H1 (cell line): ENCODE data around the gene SPATS1. TPM values are rescaled to one million over a fixed set of nuclear protein-coding genes. Genes with fewer than 3 reads are reported as not detected.

Experiments
- CTCF ChIA-PET: fragments of 300-600 bp; sonication (Branson Sonifier 250); formaldehyde crosslinking; loops from one replicate; lab custom pipeline; 2021; ENCODE audit not compliant: partially characterized antibody; lab: Charles Lee
- POLR2A ChIA-PET: fragments of 300-600 bp; sonication (Branson Sonifier 250); formaldehyde crosslinking; loops from one replicate; lab custom pipeline; 2021; ENCODE audit warnings: inconsistent platforms; ENCODE audit not compliant: partially characterized antibody; lab: Charles Lee
- DNase-seq, 2 experiments: peaks; one replicate each; pipeline versions ENCODE4 v3.0.0 to v3.0.0-alpha.2; 2010 to 2022; ENCODE audit warnings: low spot score in 2 of 2, low read depth in 1 of 2, mixed read lengths in 1 of 2
- FAIRE-seq: peaks from 2 replicates; lab custom pipeline; 2011; peaks lifted over from hg19 to GRCh38; lab: Jason Lieb, UNC
- H2AFZ ChIP-seq: 2 replicates; pipeline ENCODE4 v1.8.1; 2012; ENCODE audit warnings: low read length, inconsistent platforms
- H2AK5ac ChIP-seq: 2 replicates; pipeline ENCODE4 v1.6.1; 2013; ENCODE audit warnings: low read depth, low read length
- H2BK120ac ChIP-seq: replicated peaks from 2 replicates; pipeline ENCODE3; 2013; ENCODE audit warnings: low read depth, low read length, inconsistent platforms
- H2BK12ac ChIP-seq: 2 replicates; pipeline ENCODE4 v1.6.1; 2013; ENCODE audit warnings: low read depth, low read length
- H2BK15ac ChIP-seq: 2 replicates; pipeline ENCODE4 v1.6.1; 2013; ENCODE audit warnings: low read length
- H2BK20ac ChIP-seq: 2 replicates; pipeline ENCODE4 v1.6.1; 2013; ENCODE audit warnings: low read length
- H2BK5ac ChIP-seq: 2 replicates; pipeline ENCODE4 v1.6.1; 2013; ENCODE audit warnings: low read depth, low read length
- H3K14ac ChIP-seq: 2 replicates; pipeline ENCODE4 v1.6.1; 2013; ENCODE audit warnings: inconsistent platforms; ENCODE audit not compliant: insufficient read length
- H3K18ac ChIP-seq: 2 replicates; pipeline ENCODE4 v1.6.1; 2013; ENCODE audit warnings: low read length; ENCODE audit errors: extremely low read depth
- H3K23ac ChIP-seq: 2 replicates; pipeline ENCODE4 v1.6.1; 2013; ENCODE audit warnings: inconsistent platforms; ENCODE audit not compliant: insufficient read length
- H3K23me2 ChIP-seq: 2 replicates; pipeline ENCODE4 v1.6.1; 2013; ENCODE audit warnings: low read depth, low read length
- H3K27ac ChIP-seq: 2 replicates; pipeline ENCODE4 v1.6.1; 2011; ENCODE audit warnings: low read depth, low read length, inconsistent platforms
- H3K27me3 ChIP-seq, 4 experiments: replicated peaks in 1 of 4; 1 replicate in 1 of 4; 2 replicates in 3 of 4; pipeline versions ENCODE4 v1.6.1 to v1.8.1; 2011 to 2013; ENCODE audit warnings: low read length in 3 of 4, mild to moderate bottlenecking in 3 of 4, inconsistent platforms in 2 of 4, mixed read lengths in 2 of 4, moderate library complexity in 1 of 4; ENCODE audit not compliant: control insufficient read depth in 3 of 4, insufficient read depth in 3 of 4; ENCODE audit errors: extremely low read depth in 1 of 4
- H3K36me3 ChIP-seq, 4 experiments: 2 replicates each; pipeline versions ENCODE4 v1.6.1 to v1.8.1; 2011 to 2013; ENCODE audit warnings: mild to moderate bottlenecking in 4 of 4, low read length in 3 of 4, moderate library complexity in 2 of 4, control low read depth in 1 of 4, inconsistent platforms in 1 of 4; ENCODE audit not compliant: insufficient read depth in 4 of 4, control insufficient read depth in 2 of 4
- H3K4ac ChIP-seq: replicated peaks from 2 replicates; pipeline ENCODE3; 2013; ENCODE audit warnings: low read length, low read depth, mixed read lengths, inconsistent platforms; ENCODE audit not compliant: insufficient read length
- H3K4me1 ChIP-seq, 4 experiments: replicated peaks in 1 of 4; 1 replicate in 1 of 4; 2 replicates in 3 of 4; pipeline versions ENCODE4 v1.6.1 to v1.8.1; 2011 to 2013; ENCODE audit warnings: low read length in 3 of 4, inconsistent platforms in 2 of 4, mixed read lengths in 1 of 4; ENCODE audit not compliant: insufficient read depth in 4 of 4, control insufficient read depth in 3 of 4
- H3K4me2 ChIP-seq, 2 experiments: 2 replicates each; pipeline versions ENCODE4 v1.6.1 to v1.8.1; 2011 to 2013; ENCODE audit warnings: low read depth in 2 of 2, low read length in 2 of 2, control low read depth in 1 of 2, inconsistent platforms in 1 of 2, mild to moderate bottlenecking in 1 of 2; ENCODE audit not compliant: insufficient read depth in 1 of 2
- H3K4me3 ChIP-seq, 4 experiments: fragments of 200-600, 300-600 bp in 1 of 4; sonication (generic), shearing (Covaris generic), sonication (Bioruptor Twin) in 1 of 4; 2 replicates each; pipeline versions ENCODE4 v1.5.1 to v1.8.1; 2011 to 2016; ENCODE audit warnings: low read length in 4 of 4, low read depth in 3 of 4, control low read depth in 2 of 4, inconsistent platforms in 2 of 4, mild to moderate bottlenecking in 2 of 4, mixed read lengths in 1 of 4, moderate library complexity in 1 of 4; ENCODE audit not compliant: insufficient read depth in 2 of 4; ENCODE audit errors: extremely low read depth in 1 of 4
- H3K56ac ChIP-seq: replicated peaks from 2 replicates; pipeline ENCODE3; 2013; ENCODE audit warnings: low read depth, mild to moderate bottlenecking, mixed read lengths, low read length, inconsistent platforms; ENCODE audit not compliant: insufficient read length
- H3K79me1 ChIP-seq: 2 replicates; pipeline ENCODE4 v1.6.1; 2013; ENCODE audit warnings: low read depth, low read length, control low read depth
- H3K79me2 ChIP-seq, 2 experiments: 2 replicates each; pipeline versions ENCODE4 v1.6.1 to v1.8.1; 2012 to 2013; ENCODE audit warnings: low read length in 2 of 2, mild to moderate bottlenecking in 2 of 2, inconsistent platforms in 1 of 2; ENCODE audit not compliant: insufficient read depth in 2 of 2, control insufficient read depth in 1 of 2
- H3K9ac ChIP-seq, 4 experiments: replicated peaks in 1 of 4; 1 replicate in 1 of 4; 2 replicates in 3 of 4; pipeline versions ENCODE4 v1.6.1 to v1.8.1; 2011 to 2013; ENCODE audit warnings: low read depth in 3 of 4, low read length in 3 of 4, control low read depth in 2 of 4, mild to moderate bottlenecking in 2 of 4, moderate library complexity in 2 of 4, inconsistent platforms in 1 of 4; ENCODE audit errors: extremely low read depth in 1 of 4
- H3K9me3 ChIP-seq, 2 experiments: 2 replicates each; pipeline versions ENCODE4 v1.6.1 to v1.8.1; 2012 to 2013; ENCODE audit warnings: mild to moderate bottlenecking in 2 of 2, moderate library complexity in 2 of 2, control low read depth in 1 of 2, inconsistent platforms in 1 of 2, low read depth in 1 of 2, low read length in 1 of 2, mixed read lengths in 1 of 2; ENCODE audit not compliant: insufficient read depth in 2 of 2
- H4K20me1 ChIP-seq, 2 experiments: replicated peaks in 1 of 2; 2 replicates each; pipeline versions ENCODE3 to v1.8.1; 2011 to 2013; ENCODE audit warnings: inconsistent platforms in 2 of 2, low read length in 2 of 2, mild to moderate bottlenecking in 1 of 2; ENCODE audit not compliant: insufficient read depth in 2 of 2, control insufficient read depth in 1 of 2
- H4K5ac ChIP-seq: 2 replicates; pipeline ENCODE4 v1.6.1; 2013; ENCODE audit warnings: low read length, low read depth, mixed read lengths, inconsistent platforms; ENCODE audit not compliant: insufficient read length
- H4K8ac ChIP-seq: 2 replicates; pipeline ENCODE4 v1.8.0; 2013; ENCODE audit warnings: mild to moderate bottlenecking, moderate library complexity, low read length, inconsistent platforms; ENCODE audit not compliant: insufficient read depth; ENCODE audit errors: extremely low read depth
- H4K91ac ChIP-seq: replicated peaks from 2 replicates; pipeline ENCODE3; 2013; ENCODE audit warnings: low read length, mixed read lengths, inconsistent platforms; ENCODE audit not compliant: insufficient read length
- BACH1 ChIP-seq: IDR thresholded peaks from 2 replicates; pipeline ENCODE4 v1.6.1; 2012; ENCODE audit warnings: low read length, improper control_type of control experiment
- CHD1 ChIP-seq: IDR thresholded peaks from 2 replicates; pipeline ENCODE4 v1.6.1; 2012; ENCODE audit warnings: low read depth, low read length, improper control_type of control experiment
- CTCF ChIP-seq, 3 experiments: IDR thresholded peaks; 1 replicate in 2 of 3; 2 replicates in 1 of 3; pipeline versions ENCODE4 v1.5.1 to v1.6.1; 2011; ENCODE audit warnings: low read length in 3 of 3, mild to moderate bottlenecking in 3 of 3, inconsistent platforms in 2 of 3, low read depth in 1 of 3, moderate library complexity in 1 of 3; ENCODE audit not compliant: insufficient read depth in 1 of 3; ENCODE audit errors: control extremely low read depth in 1 of 3
- POLR2A ChIP-seq, 2 experiments: IDR thresholded peaks; 1 replicate in 1 of 2; 2 replicates in 1 of 2; pipeline ENCODE4 v1.6.1; 2011; ENCODE audit warnings: low read depth in 2 of 2, low read length in 2 of 2, mild to moderate bottlenecking in 2 of 2; ENCODE audit errors: control extremely low read depth in 1 of 2
- WGBS, 2 experiments: shearing (Covaris generic) in 1 of 2; methylation state at CpG; one replicate each; pipeline versions ENCODE4 v1.1.6 to v1.1.7; 2013 to 2015; ENCODE audit warnings: low lambda C conversion rate in 2 of 2, mixed read lengths in 2 of 2, inconsistent platforms in 1 of 2, low coverage in 1 of 2, missing lambda C conversion rate in 1 of 2; ENCODE audit not compliant: insufficient replicate concordance in 2 of 2, insufficient coverage in 1 of 2, insufficient read length in 1 of 2; ENCODE audit errors: extremely low coverage in 1 of 2, missing lambda C conversion rate in 1 of 2; 5-methylcytosine and 5-hydroxymethylcytosine counted together
- polyA plus RNA-seq, 7 experiments: library from polyadenylated mRNA; depleted of rRNA in 3 of 7; stranded (reverse) in 5 of 7; unstranded in 2 of 7; fragments of >200 nt in 5 of 7; fragments of 200-250 nt in 2 of 7; gene quantifications; 1 replicate in 5 of 7; 2 replicates in 1 of 7; 4 replicates in 1 of 7; pipeline versions ENCODE4 v1.2.1 to v1.2.3, GENCODE V29; 2011 to 2013; ENCODE audit warnings: missing spikeins in 2 of 7, mixed read lengths in 2 of 7
- total RNA-seq: library from RNA; stranded (reverse); fragmentation: NEBNext Ultra II Directional; extraction: Animal tissue kit (Norgen Biotek cat#: 25700); gene quantifications from 2 replicates; pipeline ENCODE4 v1.2.1, GENCODE V29; 2021

The SPATS1 gene
- total and polyA plus RNA-seq, 2 of the 8 experiments (the other 6 are each of a cell fraction or from before 2014, with no cell fraction given), result not detected

- no peak overlapping the region for H4K91ac ChIP-seq
- H3K23ac ChIP-seq, result no peak overlapping the region
- peaks cover 11 to 27% (median 14%) of the 10 kb centered on the region in 4 experiments; a peak in 7 of 8 replicates for H3K36me3 ChIP-seq
- peak overlapping the region; percentile 65 to 70 for H3K4me2 ChIP-seq
- H2BK15ac ChIP-seq, result no peak overlapping the region
- peaks cover 0 to 1% of the 10 kb centered on the region in 2 experiments for H4K20me1 ChIP-seq
- ChIA-PET CTCF (interaction anchor here (0.6 to 9.3 kb wide), 13 partner anchors 10 to 163 kb away, joined by 3 to 108 read pairs (median 4); partner anchors contain the start of genes AARS2 and TMEM151B), POLR2A (interaction anchor here (0.8 to 10.4 kb wide), 15 partner anchors 9 to 71 kb away, joined by 3 to 102 read pairs (median 10); partner anchors contain the start of genes AARS2, HSP90AB1, SLC35B2 and TMEM151B)
- DNase-seq, result peak in 1 of 2 experiments; percentile 57
- H4K8ac ChIP-seq, result no peak overlapping the region
- peaks cover 0 to 5% (median 4%) of the 10 kb centered on the region in 4 experiments; a peak in 4 of 7 replicates for H3K4me1 ChIP-seq
- TF ChIP-seq POLR2A (IDR thresholded peaks at IDR 0.05; ENCODE audit: control extremely low read depth in 1 of 2, low read depth in 2 of 2, low read length in 2 of 2) (peak in 1 of 2 experiments; percentile 47; a peak in 1 of 3 replicates), CHD1 (no peak), CTCF (IDR thresholded peaks at IDR 0.05; ENCODE audit: control extremely low read depth in 1 of 3, insufficient read depth in 1 of 3, low read depth in 1 of 3, low read length in 3 of 3) (peak in 2 of 3 experiments; percentile 16 to 26; a peak in 2 of 4 replicates), BACH1 (no peak)
- H2AK5ac ChIP-seq, result no peak overlapping the region
- H2BK12ac ChIP-seq, result no peak overlapping the region
- H3K79me2 ChIP-seq, result no peaks in the 10 kb centered on the region
- H3K9me3 ChIP-seq, result no peaks in the 10 kb centered on the region
- no peak for FAIRE-seq
- peaks cover 14% of the 10 kb centered on the region for H3K23me2 ChIP-seq
- WGBS, 2 experiments, result 47% methylated on average over 20 of the region's 20 CpGs; no CpG with 5 or more reads in 1 of the 2 experiments
- no peak overlapping the region for H3K4ac ChIP-seq
- peak overlapping the region; percentile 44 to 83 (median 68) for H3K4me3 ChIP-seq
- H3K27me3 ChIP-seq, result peaks cover 0 to 19% (median 14%) of the 10 kb centered on the region in 4 experiments; a peak in 6 of 7 replicates
- peak overlapping the region; percentile 24; the same call in 1 of the 2 replicates for H3K18ac ChIP-seq
- H3K79me1 ChIP-seq, result no peaks in the 10 kb centered on the region
- H2BK20ac ChIP-seq, result no peak overlapping the region
- no peak overlapping the region for H3K9ac ChIP-seq
- H2BK5ac ChIP-seq, result 0 out of 2 replicates have a peak overlapping the region, but pooled peaks have one; percentile 13
- H4K5ac ChIP-seq, result no peak overlapping the region
- H2AFZ ChIP-seq, result peak overlapping the region; percentile 6; the same call in 1 of the 2 replicates
- H3K27ac ChIP-seq, result no peak overlapping the region
- H3K14ac ChIP-seq, result no peak overlapping the region
- H3K56ac ChIP-seq, result no peak overlapping the region
- no peak overlapping the region for H2BK120ac ChIP-seq
Measured at GRCh38 chr6:44298055-44298803, 44.2 kb upstream of the SPATS1 start.
